OCI-LY3 (cell line): ENCODE data around the gene DOHH.

Experiments
- CTCF ChIP-seq: fragments of 200-600, 300-600 bp; sonication (generic); IDR thresholded peaks from 2 replicates; pipeline ENCODE4 v1.5.1; 2014; ENCODE audit warnings: antibody characterized with exemption, low read length, low read depth
- EZH2phosphoT487 ChIP-seq: fragments of 200-600 bp; shearing (Covaris generic); IDR thresholded peaks from 2 replicates; pipeline ENCODE4 v1.6.1; 2018; ENCODE audit warnings: antibody characterized with exemption, mixed run types, low read depth

GRCh38 chr19:3537438-3538240 is 37.2 kb upstream of the DOHH start:
- no peak for TF ChIP-seq CTCF
- no peak for TF ChIP-seq EZH2phosphoT487
